Spleen (tissue), 7 donors: ENCODE measurements around the gene DCN.

Experiments
- CTCF ChIP-seq, 11 experiments: fragments of 200-600 bp in 7 of 11; fragments of 450-650 bp in 4 of 11; sonication (generic) in 4 of 11; IDR thresholded peaks in 8 of 11; conservative IDR thresholded peaks in 3 of 11; 1 replicate in 7 of 11; 2 replicates in 4 of 11; pipeline versions ENCODE4 v1.4.0 to v1.8.0; 2016 to 2021; ENCODE audit warnings: antibody characterized with exemption in 11 of 11, inconsistent platforms in 4 of 11, mild to moderate bottlenecking in 1 of 11
- POLR2A ChIP-seq, 3 donors: fragments of 450-650 bp; IDR thresholded peaks; one replicate each; pipeline ENCODE4 v1.5.1; 2017; ENCODE audit warnings: antibody characterized with exemption in 3 of 3, mild to moderate bottlenecking in 1 of 3
- POLR2AphosphoS5 ChIP-seq, 3 donors: sonication (generic); formaldehyde crosslinking; IDR thresholded peaks; one replicate each; pipeline ENCODE4 v1.5.1; 2017; ENCODE audit warnings: antibody characterized with exemption in 3 of 3
- donor health status: DM: no; HTN: no; CAD: no; lungs with moderate emphysema.
- donor health status: DM: no; HTN: no; CAD: no.
- donor health status: DM: no; HTN: no; CAD: no.

- TF ChIP-seq CTCF (IDR thresholded peaks at IDR 0.05 in 8 of 11, conservative IDR thresholded peaks at IDR 0.05 in 3 of 11) (no peak), POLR2AphosphoS5 (IDR thresholded peaks at IDR 0.05) (no peak), POLR2A (IDR thresholded peaks at IDR 0.05) (no peak)
These were observed 69.0 kb downstream of the DCN start for GRCh38 chr12:91113621-91114020.
